ENCODE data around the gene PSMA6. TPM values are rescaled to one million over a fixed set of nuclear protein-coding genes. Genes with fewer than 3 reads are reported as not detected.
A peak's percentile ranks its signal among the peaks of the same experiment; 100 is the strongest.

Gene PSMA6
- total and polyA plus RNA-seq, 2 of the 13 experiments (the other 11 are each of a cell fraction or from before 2014, with no cell fraction given): 525 to 1,109 TPM

- TF ChIP-seq PATZ1 (CRISPR knock-in tag; IDR thresholded peaks at IDR 0.05) (no peak), SIX4 (CRISPR knock-in tag; IDR thresholded peaks at IDR 0.05) (no peak), CREB3 (CRISPR knock-in tag; IDR thresholded peaks at IDR 0.05) (no peak), NKX3-1 (CRISPR knock-in tag; IDR thresholded peaks at IDR 0.05) (no peak), MAZ (IDR thresholded peaks at IDR 0.05; ENCODE audit: borderline replicate concordance, low read depth, low read length) (no peak), MAZ (CRISPR knock-in tag; IDR thresholded peaks at IDR 0.05; ENCODE audit: low read depth) (no peak), ZNF605 (CRISPR knock-in tag; IDR thresholded peaks at IDR 0.05) (no peak), HOXA9 (CRISPR knock-in tag; IDR thresholded peaks at IDR 0.05; ENCODE audit: borderline replicate concordance) (no peak), ATF1 (CRISPR knock-in tag; IDR thresholded peaks at IDR 0.05) (no peak), PRDM4 (CRISPR knock-in tag; IDR thresholded peaks at IDR 0.05; ENCODE audit: borderline replicate concordance) (no peak), DDIT3 (CRISPR knock-in tag; IDR thresholded peaks at IDR 0.05) (no peak; the same call in 1 of the 2 replicates), SP4 (CRISPR knock-in tag; IDR thresholded peaks at IDR 0.05) (no peak; the same call in 1 of the 2 replicates), ZNF576 (CRISPR knock-in tag; IDR thresholded peaks at IDR 0.05) (0 out of 2 replicates have a peak, but pooled peaks have one; percentile 4), ZBTB43 (CRISPR knock-in tag; conservative IDR thresholded peaks at IDR 0.05) (no peak), ZNF724P (CRISPR knock-in tag; IDR thresholded peaks at IDR 0.05; ENCODE audit: borderline replicate concordance) (no peak), MYPOP (CRISPR knock-in tag; IDR thresholded peaks at IDR 0.05) (no peak), JUNB (CRISPR knock-in tag; IDR thresholded peaks at IDR 0.05; ENCODE audit: borderline replicate concordance) (no peak), EED (CRISPR knock-in tag; IDR thresholded peaks at IDR 0.05) (peak; percentile 55; the same call in 1 of the 2 replicates)
- TF ChIP-seq, protein P1, sequence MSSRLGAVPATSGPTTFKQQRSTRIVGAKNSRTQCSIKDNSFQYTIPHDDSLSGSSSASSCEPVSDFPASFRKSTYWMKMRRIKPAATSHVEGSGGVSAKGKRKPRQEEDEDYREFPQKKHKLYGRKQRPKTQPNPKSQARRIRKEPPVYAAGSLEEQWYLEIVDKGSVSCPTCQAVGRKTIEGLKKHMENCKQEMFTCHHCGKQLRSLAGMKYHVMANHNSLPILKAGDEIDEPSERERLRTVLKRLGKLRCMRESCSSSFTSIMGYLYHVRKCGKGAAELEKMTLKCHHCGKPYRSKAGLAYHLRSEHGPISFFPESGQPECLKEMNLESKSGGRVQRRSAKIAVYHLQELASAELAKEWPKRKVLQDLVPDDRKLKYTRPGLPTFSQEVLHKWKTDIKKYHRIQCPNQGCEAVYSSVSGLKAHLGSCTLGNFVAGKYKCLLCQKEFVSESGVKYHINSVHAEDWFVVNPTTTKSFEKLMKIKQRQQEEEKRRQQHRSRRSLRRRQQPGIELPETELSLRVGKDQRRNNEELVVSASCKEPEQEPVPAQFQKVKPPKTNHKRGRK (CRISPR knock-in tag; IDR thresholded peaks at IDR 0.05): peak; percentile 82; the same call in 1 of the 2 replicates
These were observed 54.6 kb downstream of the PSMA6 start (continued) for GRCh38 chr14:35346738-35347322.
